ENCODE results near the gene GRXCR2. TPM values are rescaled to one million over a fixed set of nuclear protein-coding genes. Genes with fewer than 3 reads are reported as not detected.
"Not testable (repeated sequence)": the region's sequence is repeated elsewhere in the genome, so short reads cannot be mapped to it uniquely, and the experiment has no call there.

The GRXCR2 gene, protein sequence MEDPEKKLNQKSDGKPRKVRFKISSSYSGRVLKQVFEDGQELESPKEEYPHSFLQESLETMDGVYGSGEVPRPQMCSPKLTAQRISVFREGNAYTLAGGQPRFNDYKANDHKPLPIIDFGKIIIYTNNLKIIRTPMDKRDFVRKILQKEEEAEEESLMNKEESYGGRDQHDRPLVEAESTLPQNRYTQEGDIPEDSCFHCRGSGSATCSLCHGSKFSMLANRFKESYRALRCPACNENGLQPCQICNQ
- not detected for polyA plus RNA-seq (ENCODE audit: insufficient read length in 3 of 3)

DNA sequence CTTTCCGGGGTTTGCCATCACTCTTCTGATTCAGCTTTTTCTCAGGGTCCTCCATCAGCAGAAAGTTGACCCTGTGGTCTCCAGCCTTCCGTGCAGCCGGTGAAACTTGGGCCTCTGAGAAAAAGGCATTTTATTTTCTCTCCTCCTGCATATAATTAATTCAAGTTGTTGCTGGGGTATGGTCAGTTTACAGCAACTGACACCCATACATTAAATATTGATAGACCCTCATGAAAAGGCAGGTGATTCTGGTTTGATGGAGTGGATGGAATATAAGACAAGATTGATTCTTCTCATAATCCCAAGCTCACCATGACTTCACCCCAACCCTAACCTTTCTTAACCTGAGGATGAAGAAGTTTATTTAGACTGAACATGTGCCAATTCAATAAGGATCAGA is at the start of gene GRXCR2:
TSS of gene GRXCR2 (minus strand) at position 101 of the 400 bp plus-strand sequence. CDS start at position 55, 46 bp downstream.
- DNase-seq (ENCODE audit: low read depth in 3 of 3, low spot score in 2 of 3), result no peak

GRCh38 chr5:145922059-145922458 is 49.2 kb upstream of the GRXCR2 start:
- DNase-seq (ENCODE audit: low read depth in 3 of 3, low spot score in 2 of 3), result no peak

DNA sequence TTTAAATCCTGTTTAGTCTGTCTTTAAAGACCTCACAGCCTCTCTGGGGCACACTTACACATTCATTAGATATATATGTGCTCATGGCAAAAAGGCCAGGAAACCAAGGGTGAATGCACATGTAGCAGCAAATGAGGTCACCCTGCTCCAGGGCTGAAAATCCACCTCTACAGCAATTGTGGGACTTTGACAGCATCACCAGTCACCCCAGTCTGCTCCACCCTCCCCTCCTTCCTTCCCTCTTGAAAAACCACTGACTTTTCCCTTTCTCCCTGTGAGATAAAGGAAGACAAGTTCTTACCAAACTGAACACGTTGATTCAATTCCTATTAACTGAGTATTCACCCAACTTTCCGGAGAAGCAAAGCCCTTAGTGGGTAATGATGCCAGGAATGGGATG is 48.4 kb upstream of the GRXCR2 start:
- DNase-seq (ENCODE audit: low read depth in 3 of 3, low spot score in 2 of 3), result no peak

GRCh38 chr5:145920542-145921210 is 47.9 kb upstream of the GRXCR2 start:
- no peak for DNase-seq (ENCODE audit: low read depth in 3 of 3, low spot score in 2 of 3)

DNA sequence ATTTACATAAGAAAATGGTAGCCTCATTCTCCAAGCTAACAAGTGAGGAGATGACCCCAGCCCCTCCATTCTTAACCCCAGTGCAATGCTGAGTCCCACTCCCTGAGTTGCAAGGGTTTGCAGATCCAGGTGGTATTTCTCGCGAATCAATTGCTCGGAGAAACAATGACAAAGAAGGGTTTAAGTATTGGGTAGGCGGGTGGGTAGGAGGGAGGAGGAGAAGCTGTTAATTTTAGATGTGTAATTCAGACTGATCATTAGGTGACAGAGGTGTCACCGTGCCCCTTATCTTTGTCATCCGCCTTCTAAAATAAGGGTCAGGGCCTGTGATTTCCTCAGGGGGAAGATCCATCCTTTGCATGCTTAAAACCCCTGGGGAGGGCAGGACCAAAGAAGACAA is 46.6 kb upstream of the GRXCR2 start:
- no peak for DNase-seq (ENCODE audit: low read depth in 3 of 3, low spot score in 2 of 3)

GRCh38 chr5:145918397-145918796 is 45.6 kb upstream of the GRXCR2 start:
- DNase-seq (ENCODE audit: low read depth in 3 of 3, low spot score in 2 of 3), result no peak

- no peak for DNase-seq (ENCODE audit: low read depth in 3 of 3, low spot score in 2 of 3)
Measured at GRCh38 chr5:145917288-145917687, 44.5 kb upstream of the GRXCR2 start.

DNA sequence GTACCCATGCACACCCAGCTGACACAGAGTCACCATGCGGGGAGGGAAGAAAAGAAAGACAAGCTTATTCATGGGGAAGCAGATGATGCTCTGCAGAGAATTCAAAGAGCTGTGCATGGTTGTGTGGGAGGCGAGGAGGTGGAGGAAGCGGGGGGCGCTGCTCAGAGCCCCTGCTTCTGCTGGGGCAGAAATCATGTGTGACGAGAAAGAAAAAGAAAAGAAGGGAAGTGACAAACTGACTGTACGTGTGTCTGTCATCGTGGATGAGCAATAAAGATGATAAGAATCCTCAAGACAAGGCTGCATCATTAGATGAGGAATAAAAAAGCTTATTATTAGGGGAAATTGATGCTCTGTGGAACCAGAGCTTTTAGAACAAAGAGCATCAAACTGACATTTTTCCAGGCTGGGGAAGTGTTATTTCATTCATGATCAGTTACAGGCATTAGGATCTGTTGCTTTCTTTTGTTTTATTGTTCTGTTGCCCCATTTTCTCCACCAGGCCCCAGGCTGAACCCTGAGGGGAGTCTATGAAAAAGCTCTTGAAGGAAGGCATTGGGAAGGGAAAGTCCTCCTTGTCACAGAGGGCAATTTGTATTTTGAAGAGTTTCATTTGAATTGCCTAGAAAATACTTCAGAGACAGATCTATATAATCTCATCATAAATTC is 43.3 kb upstream of the GRXCR2 start:
- DNase-seq (ENCODE audit: low read depth in 3 of 3, low spot score in 2 of 3), result no peak

DNA sequence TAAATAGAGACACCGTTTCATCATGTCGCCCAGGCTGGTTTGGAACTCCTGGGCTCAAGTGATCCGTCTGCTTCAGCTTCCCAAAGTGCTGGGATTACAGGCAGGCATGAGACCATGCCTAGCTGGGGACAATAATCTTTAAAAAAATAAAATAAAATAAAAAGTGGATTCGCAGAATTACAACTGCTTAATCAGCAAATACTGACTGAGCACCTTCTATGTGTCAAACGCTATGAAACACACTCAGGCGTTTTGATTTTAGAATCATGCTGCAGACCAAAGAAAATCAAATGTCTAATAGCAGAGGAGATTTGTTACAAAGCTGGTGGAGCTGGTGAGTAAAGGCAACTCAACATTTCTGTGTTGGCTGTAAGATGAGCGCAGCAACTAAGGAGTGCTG is 40.9 kb upstream of the GRXCR2 start:
- DNase-seq (ENCODE audit: low read depth in 3 of 3, low spot score in 2 of 3), result no peak

DNA sequence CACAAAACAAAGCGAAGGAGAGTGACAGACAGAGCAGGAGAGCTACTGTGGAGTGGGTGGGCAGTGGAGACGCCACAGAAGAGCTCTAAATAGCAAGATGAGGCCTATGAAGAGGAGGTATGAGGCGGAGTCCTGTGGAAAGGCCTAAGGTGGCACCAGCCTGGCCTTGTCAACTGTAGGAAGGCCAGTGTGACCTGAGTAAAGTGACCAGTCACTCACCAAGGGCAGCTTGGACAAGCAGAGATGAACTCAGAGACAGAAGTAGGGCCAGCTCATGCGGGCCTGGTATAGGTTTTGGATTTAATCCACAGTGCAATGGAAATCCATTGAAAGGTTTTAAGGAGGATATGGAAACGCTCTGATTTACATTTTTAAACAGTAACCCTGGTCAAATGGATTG is 39.8 kb upstream of the GRXCR2 start:
- DNase-seq (ENCODE audit: low read depth in 3 of 3, low spot score in 2 of 3), result no peak

- no peak for DNase-seq (ENCODE audit: low read depth in 3 of 3, low spot score in 2 of 3)
Measured at GRCh38 chr5:145912019-145912418, 39.2 kb upstream of the GRXCR2 start.

GRCh38 chr5:145911164-145911563 is 38.4 kb upstream of the GRXCR2 start:
- no peak for DNase-seq (ENCODE audit: low read depth in 3 of 3, low spot score in 2 of 3)

GRCh38 chr5:145908206-145908960 is 35.6 kb upstream of the GRXCR2 start:
- no peak for DNase-seq (ENCODE audit: low read depth in 3 of 3, low spot score in 2 of 3)

- no peak for DNase-seq (ENCODE audit: low read depth in 3 of 3, low spot score in 2 of 3)
Measured at GRCh38 chr5:145906401-145906800, 33.6 kb upstream of the GRXCR2 start.

- DNase-seq (ENCODE audit: low read depth in 3 of 3, low spot score in 2 of 3), result no peak
Measured at GRCh38 chr5:145904743-145905142, 31.9 kb upstream of the GRXCR2 start.

- DNase-seq (ENCODE audit: low read depth in 3 of 3, low spot score in 2 of 3), result no peak
Measured at GRCh38 chr5:145903867-145904266, 31.1 kb upstream of the GRXCR2 start.

DNA sequence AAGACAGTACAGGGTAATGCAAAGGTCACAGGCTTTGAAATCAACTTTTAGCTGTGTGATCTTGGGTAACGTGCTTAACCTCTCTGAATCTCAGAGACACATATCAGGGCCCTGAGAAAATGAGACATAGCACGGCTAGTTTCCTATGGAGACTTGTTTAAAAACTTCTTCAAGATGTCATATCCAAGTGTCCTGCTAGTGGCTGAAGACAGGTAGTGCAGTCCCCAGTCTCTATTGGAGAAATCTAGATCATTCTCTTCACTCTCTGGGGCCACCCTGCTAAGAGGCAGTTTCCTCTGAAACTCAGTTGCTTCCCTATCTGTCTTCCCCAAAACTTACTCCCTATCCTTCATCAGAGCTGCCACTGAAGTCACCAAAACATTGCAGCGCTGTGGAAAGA is 30.3 kb upstream of the GRXCR2 start:
- DNase-seq (ENCODE audit: low read depth in 3 of 3, low spot score in 2 of 3), result no peak

GRCh38 chr5:145902421-145902820 is 29.6 kb upstream of the GRXCR2 start:
- DNase-seq (ENCODE audit: low read depth in 3 of 3, low spot score in 2 of 3), result no peak

GRCh38 chr5:145898171-145898570 is 25.4 kb upstream of the GRXCR2 start:
- no peak for DNase-seq (ENCODE audit: low read depth in 3 of 3, low spot score in 2 of 3)

DNA sequence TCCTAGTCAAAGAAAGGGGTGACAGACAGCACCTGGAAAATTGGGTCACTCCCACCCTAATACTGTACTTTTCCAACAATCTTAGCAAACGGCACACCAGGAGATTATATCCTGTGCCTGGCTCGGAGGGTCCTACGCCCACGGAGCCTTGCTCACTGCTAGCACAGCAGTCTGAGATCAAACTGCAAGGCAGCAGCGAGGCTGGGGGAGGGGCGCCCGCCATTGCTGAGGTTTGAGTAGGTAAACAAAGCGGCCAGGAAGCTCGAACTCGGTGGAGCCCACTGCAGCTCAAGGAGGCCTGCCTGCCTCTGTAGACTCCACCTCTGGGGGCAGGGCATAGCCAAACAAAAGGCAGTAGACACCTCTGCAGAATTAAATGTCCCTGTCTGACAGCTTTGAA is 18.6 kb upstream of the GRXCR2 start:
- DNase-seq (ENCODE audit: low read depth in 3 of 3, low spot score in 2 of 3), result not testable (repeated sequence)

GRCh38 chr5:145889611-145890010 is 16.8 kb upstream of the GRXCR2 start:
- DNase-seq (ENCODE audit: low read depth in 3 of 3, low spot score in 2 of 3), result no peak

All from right renal cortex interstitium (tissue), 3 donors.